ENCODE data around the gene CELA3B. TPM values are rescaled to one million over a fixed set of nuclear protein-coding genes. Genes with fewer than 3 reads are reported as not detected.
A peak's percentile ranks its signal among the peaks of the same experiment; 100 is the strongest.
"Not testable (repeated sequence)": the region's sequence is repeated elsewhere in the genome, so short reads cannot be mapped to it uniquely, and the experiment has no call there.

CELA3B gene
- total RNA-seq, 1 donor from 2014 or later = not detected

GRCh38 chr1:22025368-22026155, 48.7 kb downstream of the CELA3B start:
- Mint-ChIP-seq H3K27ac (ENCODE audit: unreplicated experiment) (peak overlapping the region; percentile 94), H3K4me1 (ENCODE audit: unreplicated experiment) (peaks cover 28% of the 10 kb centered on the region), H3K9me3 (ENCODE audit: unreplicated experiment) (no peaks in the 10 kb centered on the region)

GRCh38 chr1:22026924-22027289, 50.1 kb downstream of the CELA3B start:
- Mint-ChIP-seq H3K36me3 (ENCODE audit: unreplicated experiment) (no peaks in the 10 kb centered on the region), H3K4me3 (ENCODE audit: unreplicated experiment) (peak overlapping the region; percentile 38)

More at GRCh38 chr1:22025368-22026155, 48.7 kb downstream of the CELA3B start:
- Mint-ChIP-seq H3K36me3 (ENCODE audit: unreplicated experiment) (no peaks in the 10 kb centered on the region), H3K27me3 (ENCODE audit: unreplicated experiment) (no peaks in the 10 kb centered on the region), H3K4me3 (ENCODE audit: unreplicated experiment) (peak overlapping the region; percentile 90)
- DNase-seq (ENCODE audit: extremely low spot score, unreplicated experiment) = peak; percentile 93
- TF ChIP-seq CTCF (IDR thresholded peaks at IDR 0.05) = no peak

DNA sequence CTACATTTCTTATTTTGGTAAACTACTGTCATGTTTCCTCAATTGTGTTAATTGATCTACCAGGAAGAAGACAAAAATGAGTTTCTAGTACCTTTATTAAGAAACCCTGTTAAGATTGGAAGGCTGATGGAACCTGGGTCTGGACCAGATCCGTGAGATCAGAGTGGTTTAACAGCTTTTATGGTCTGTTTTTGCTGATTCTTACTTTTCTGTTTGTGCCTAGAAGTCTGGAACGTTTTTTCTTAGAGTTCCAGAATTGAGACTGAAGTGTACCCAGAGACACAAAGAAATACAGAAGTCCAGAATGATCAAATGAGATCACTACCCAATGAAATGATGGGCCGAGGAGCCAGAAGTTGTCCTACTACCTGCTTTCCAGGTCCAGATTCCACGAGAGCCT, 53.2 kb downstream of the CELA3B start:
- no peaks in the 10 kb centered on the region for H3K27me3 Mint-ChIP-seq (ENCODE audit: unreplicated experiment)

More at GRCh38 chr1:22026924-22027289, 50.1 kb downstream of the CELA3B start:
- Mint-ChIP-seq H3K27ac (ENCODE audit: unreplicated experiment) (no peak overlapping the region), H3K27me3 (ENCODE audit: unreplicated experiment) (no peaks in the 10 kb centered on the region), H3K4me1 (ENCODE audit: unreplicated experiment) (peaks cover 28% of the 10 kb centered on the region), H3K9me3 (ENCODE audit: unreplicated experiment) (no peaks in the 10 kb centered on the region)
- no peak for TF ChIP-seq CTCF (IDR thresholded peaks at IDR 0.05)
- no peak for DNase-seq (ENCODE audit: extremely low spot score, unreplicated experiment)

DNA sequence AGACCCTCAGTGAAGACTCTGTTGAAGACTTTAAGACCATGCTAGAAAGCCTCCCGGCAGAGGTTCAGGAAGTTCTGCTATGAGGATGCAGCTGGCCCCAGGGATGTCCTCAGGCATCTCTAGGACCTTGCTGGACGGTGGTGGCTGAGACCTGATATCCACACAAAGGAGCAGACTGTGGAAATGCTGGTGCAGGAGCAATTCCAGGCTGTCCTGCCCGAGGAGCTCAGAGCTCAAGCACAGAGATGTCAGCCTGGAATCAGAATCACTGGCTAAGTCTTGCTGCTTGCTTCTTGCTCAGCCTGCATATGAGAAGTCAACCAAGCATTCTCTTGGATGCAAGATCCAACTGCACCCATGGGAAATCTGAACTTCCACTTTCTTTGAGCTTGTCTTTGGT, 53.7 kb downstream of the CELA3B start:
- Mint-ChIP-seq H3K4me1 (ENCODE audit: unreplicated experiment) (peaks cover 11% of the 10 kb centered on the region), H3K27me3 (ENCODE audit: unreplicated experiment) (no peaks in the 10 kb centered on the region), H3K9me3 (ENCODE audit: unreplicated experiment) (no peaks in the 10 kb centered on the region), H3K4me3 (ENCODE audit: unreplicated experiment) (no peak overlapping the region), H3K36me3 (ENCODE audit: unreplicated experiment) (no peaks in the 10 kb centered on the region), H3K27ac (ENCODE audit: unreplicated experiment) (no peak overlapping the region)
- no peak for DNase-seq (ENCODE audit: extremely low spot score, unreplicated experiment)
- TF ChIP-seq CTCF (IDR thresholded peaks at IDR 0.05) = no peak

More for the DNA sequence above, 53.2 kb downstream of the CELA3B start:
- no peak overlapping the region for H3K4me3 Mint-ChIP-seq (ENCODE audit: unreplicated experiment)
- H3K9me3 Mint-ChIP-seq (ENCODE audit: unreplicated experiment) = no peaks in the 10 kb centered on the region
- no peak for DNase-seq (ENCODE audit: extremely low spot score, unreplicated experiment)
- no peak overlapping the region for H3K27ac Mint-ChIP-seq (ENCODE audit: unreplicated experiment)
- H3K4me1 Mint-ChIP-seq (ENCODE audit: unreplicated experiment) = peaks cover 12% of the 10 kb centered on the region
- H3K36me3 Mint-ChIP-seq (ENCODE audit: unreplicated experiment) = no peaks in the 10 kb centered on the region
- TF ChIP-seq CTCF (IDR thresholded peaks at IDR 0.05) = no peak

- DNase-seq (ENCODE audit: extremely low spot score, unreplicated experiment) = no peak
- no peak overlapping the region for H3K4me3 Mint-ChIP-seq (ENCODE audit: unreplicated experiment)
- no peak for TF ChIP-seq CTCF (IDR thresholded peaks at IDR 0.05)
- peaks cover 4% of the 10 kb centered on the region for H3K4me1 Mint-ChIP-seq (ENCODE audit: unreplicated experiment)
- no peaks in the 10 kb centered on the region for H3K9me3 Mint-ChIP-seq (ENCODE audit: unreplicated experiment)
- no peak overlapping the region for H3K27ac Mint-ChIP-seq (ENCODE audit: unreplicated experiment)
- H3K27me3 Mint-ChIP-seq (ENCODE audit: unreplicated experiment) = no peaks in the 10 kb centered on the region
- no peaks in the 10 kb centered on the region for H3K36me3 Mint-ChIP-seq (ENCODE audit: unreplicated experiment)
Measured at GRCh38 chr1:22031214-22031962, 54.6 kb downstream of the CELA3B start.

DNA sequence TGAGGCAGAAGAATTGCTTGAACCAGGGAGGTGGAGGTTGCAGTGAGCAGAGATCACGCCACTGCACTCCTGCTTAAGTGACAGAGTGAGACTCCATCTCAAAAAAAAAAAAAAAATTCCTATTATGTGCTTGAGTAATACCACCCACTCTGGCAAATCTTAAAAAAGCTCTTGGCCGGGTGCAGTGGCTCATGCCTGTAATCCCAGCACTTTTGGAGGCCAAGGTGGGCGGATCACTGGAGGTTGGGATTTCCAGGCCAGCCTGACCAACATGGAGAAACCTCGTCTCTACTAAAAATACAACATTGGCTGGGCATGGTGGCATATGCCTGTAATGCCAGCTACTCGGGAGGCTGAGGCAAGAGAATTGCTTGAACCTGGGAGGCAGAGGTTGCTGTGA, 58.0 kb downstream of the CELA3B start:
- not testable (repeated sequence) for H3K27ac Mint-ChIP-seq (ENCODE audit: unreplicated experiment); H3K4me3 Mint-ChIP-seq (ENCODE audit: unreplicated experiment); H3K9me3 Mint-ChIP-seq (ENCODE audit: unreplicated experiment)

More for the DNA sequence above, 58.0 kb downstream of the CELA3B start:
- H3K27me3 Mint-ChIP-seq (ENCODE audit: unreplicated experiment); H3K4me1 Mint-ChIP-seq (ENCODE audit: unreplicated experiment); DNase-seq (ENCODE audit: extremely low spot score, unreplicated experiment); H3K36me3 Mint-ChIP-seq (ENCODE audit: unreplicated experiment): not testable (repeated sequence)
